Type B pancreatic cell (in vitro differentiated cells): ENCODE data around the gene SMAD3. TPM values are rescaled to one million over a fixed set of nuclear protein-coding genes. Genes with fewer than 3 reads are reported as not detected.

Source experiments
- DNase-seq: peaks from one replicate; pipeline ENCODE4 v3.0.0; 2021; ENCODE audit warnings: mixed read lengths; ENCODE audit not compliant: unreplicated experiment; ENCODE audit errors: extremely low spot score
- H3K27ac Mint-ChIP-seq: 2 replicates; pipeline ENCODE4 v1.8.0; 2021; ENCODE audit warnings: mild to moderate bottlenecking, mixed read lengths
- H3K27me3 Mint-ChIP-seq: 2 replicates; pipeline ENCODE4 v1.8.0; 2021; ENCODE audit warnings: mixed read lengths
- H3K36me3 Mint-ChIP-seq: 2 replicates; pipeline ENCODE4 v1.8.0; 2021; ENCODE audit warnings: mixed read lengths
- H3K4me1 Mint-ChIP-seq: one replicate; pipeline ENCODE4 v1.8.0; 2021; ENCODE audit warnings: mixed read lengths; ENCODE audit not compliant: unreplicated experiment
- H3K4me3 Mint-ChIP-seq: 2 replicates; pipeline ENCODE4 v1.8.0; 2021; ENCODE audit warnings: mild to moderate bottlenecking, mixed read lengths
- H3K9me3 Mint-ChIP-seq: 2 replicates; pipeline ENCODE4 v1.8.0; 2021; ENCODE audit warnings: mixed read lengths
- CTCF ChIP-seq: fragments of 200-600 bp; sonication (generic); conservative IDR thresholded peaks from 2 replicates; pipeline ENCODE4 v1.5.0; 2021; ENCODE audit warnings: antibody characterized with exemption, mild to moderate bottlenecking
- total RNA-seq: library from RNA; stranded (reverse); gene quantifications from 2 replicates; pipeline ENCODE4 v1.2.1, GENCODE V29; 2021; ENCODE audit warnings: low replicate concordance

SMAD3 gene
- total RNA-seq, 1 donor from 2014 or later = 52.0 TPM

GRCh38 chr15:67192185-67192820, 126.9 kb downstream of the SMAD3 start:
- H3K27me3 Mint-ChIP-seq = no peaks in the 10 kb centered on the region
- H3K4me1 Mint-ChIP-seq = peaks cover 32% of the 10 kb centered on the region
- no peaks in the 10 kb centered on the region for H3K9me3 Mint-ChIP-seq
- H3K27ac Mint-ChIP-seq = no peak overlapping the region
- peak; percentile 36 for DNase-seq
- peaks cover 47% of the 10 kb centered on the region for H3K36me3 Mint-ChIP-seq
- no peak for TF ChIP-seq CTCF
- H3K4me3 Mint-ChIP-seq = no peak overlapping the region

GRCh38 chr15:67193223-67193990, 128.0 kb downstream of the SMAD3 start:
- DNase-seq = peak; percentile 32
- Mint-ChIP-seq H3K4me3 (no peak overlapping the region), H3K27ac (peak overlapping the region; percentile 17), H3K27me3 (no peaks in the 10 kb centered on the region), H3K9me3 (no peaks in the 10 kb centered on the region), H3K36me3 (peaks cover 52% of the 10 kb centered on the region), H3K4me1 (peaks cover 33% of the 10 kb centered on the region)
- TF ChIP-seq CTCF = no peak

GRCh38 chr15:67194171-67195114, 129.0 kb downstream of the SMAD3 start:
- Mint-ChIP-seq H3K27me3 (no peaks in the 10 kb centered on the region), H3K36me3 (peaks cover 47% of the 10 kb centered on the region), H3K9me3 (no peaks in the 10 kb centered on the region), H3K27ac (peak overlapping the region; percentile 3), H3K4me1 (peaks cover 30% of the 10 kb centered on the region), H3K4me3 (no peak overlapping the region)
- DNase-seq = no peak
- no peak for TF ChIP-seq CTCF

GRCh38 chr15:67195305-67195704, 129.9 kb downstream of the SMAD3 start:
- Mint-ChIP-seq H3K27ac (no peak overlapping the region), H3K27me3 (no peaks in the 10 kb centered on the region), H3K4me1 (peaks cover 35% of the 10 kb centered on the region), H3K36me3 (peaks cover 50% of the 10 kb centered on the region), H3K4me3 (no peak overlapping the region), H3K9me3 (no peaks in the 10 kb centered on the region)
- no peak for TF ChIP-seq CTCF
- no peak for DNase-seq

- no peak for TF ChIP-seq CTCF
- no peaks in the 10 kb centered on the region for H3K9me3 Mint-ChIP-seq
- no peak overlapping the region for H3K4me3 Mint-ChIP-seq
- no peak overlapping the region for H3K27ac Mint-ChIP-seq
- no peaks in the 10 kb centered on the region for H3K27me3 Mint-ChIP-seq
- peaks cover 35% of the 10 kb centered on the region for H3K4me1 Mint-ChIP-seq
- no peak for DNase-seq
- peaks cover 48% of the 10 kb centered on the region for H3K36me3 Mint-ChIP-seq
These were observed 130.8 kb downstream of the SMAD3 start for GRCh38 chr15:67196222-67196621.
